HCT116 (cell line): ENCODE measurements around the gene PCNT. TPM values are rescaled to one million over a fixed set of nuclear protein-coding genes. Genes with fewer than 3 reads are reported as not detected.
A peak's percentile ranks its signal among the peaks of the same experiment; 100 is the strongest.

ENCODE experiments used
- ATAC-seq: fragments of 200-7000 bp; cut with Tn5 transposase; 2 replicates; pipeline ENCODE4 v1.9.1; 2020; ENCODE audit warnings: mild to moderate bottlenecking, moderate library complexity
- BruUV-seq: library from RNA; stranded (reverse); fragments of 400-500 nt; replicated peaks from 2 replicates; lab custom pipeline; 2021; lab: Mats Ljungman, UMichigan
- CTCF ChIA-PET: fragments of 300-600 bp; sonication (Branson Sonifier 250); formaldehyde crosslinking; loops from one replicate; lab custom pipeline; 2021; ENCODE audit warnings: antibody characterized with exemption; lab: Charles Lee
- POLR2A ChIA-PET: fragments of 300-600, 350-600 bp; sonication (Branson Sonifier 250); formaldehyde crosslinking; loops from one replicate; lab custom pipeline; 2021; ENCODE audit warnings: antibody characterized with exemption; lab: Charles Lee
- RAD21 ChIA-PET, 2 experiments: fragments of 300-600 bp; sonication (Branson Sonifier 250); formaldehyde crosslinking; loops; one replicate each; lab custom pipeline; 2023; ENCODE audit warnings: low total read pairs in 2 of 2; ENCODE audit not compliant: uncharacterized antibody in 2 of 2, unreplicated experiment in 2 of 2, low non-redundant PET in 1 of 2; lab: Charles Lee
- DNase-seq: peaks from one replicate; pipeline ENCODE4 v3.0.0-alpha.2; 2010; ENCODE audit warnings: low read depth, low spot score
- H2AFZ ChIP-seq: fragments of 200-600 bp; shearing (Covaris generic), sonication (generic); 2 replicates; pipeline ENCODE4 v1.6.1; 2017; ENCODE audit warnings: low read depth, mixed run types, mixed read lengths, antibody characterized with exemption, low read length; ENCODE audit not compliant: poor library complexity, severe bottlenecking
- H3K27ac ChIP-seq: 2 replicates; pipeline ENCODE4 v1.5.1; 2012; ENCODE audit warnings: low read depth, low read length
- H3K27me3 ChIP-seq: fragments of 200-600 bp; sonication (generic); 2 replicates; pipeline ENCODE4 v1.6.1; 2016; ENCODE audit warnings: mixed run types, low read length, mixed read lengths; ENCODE audit not compliant: insufficient read depth
- H3K36me3 ChIP-seq, 2 experiments: fragments of 200-500 bp in 1 of 2; fragments of 200-600 bp in 1 of 2; sonication (Bioruptor generic) in 1 of 2; sonication (generic) in 1 of 2; 2 replicates each; pipeline versions ENCODE4 v1.5.1 to v1.6.1; 2014 to 2016; ENCODE audit warnings: low read length in 2 of 2, inconsistent platforms in 1 of 2, mixed read lengths in 1 of 2, mixed run types in 1 of 2; ENCODE audit not compliant: insufficient read depth in 2 of 2, control insufficient read depth in 1 of 2
- H3K4me1 ChIP-seq, 2 experiments: fragments of 200-600 bp in 1 of 2; sonication (generic) in 1 of 2; 2 replicates each; pipeline versions ENCODE4 v1.5.1 to v1.6.1; 2012 to 2017; ENCODE audit warnings: low read length in 2 of 2, inconsistent platforms in 1 of 2, mild to moderate bottlenecking in 1 of 2, mixed read lengths in 1 of 2, mixed run types in 1 of 2, moderate library complexity in 1 of 2; ENCODE audit not compliant: insufficient read depth in 2 of 2, control insufficient read depth in 1 of 2
- H3K4me2 ChIP-seq: fragments of 200-600 bp; sonication (generic); 2 replicates; pipeline ENCODE4 v1.6.1; 2017; ENCODE audit warnings: mixed run types, low read length, mixed read lengths
- H3K4me3 ChIP-seq, 2 experiments: fragments of 200-600 bp in 1 of 2; sonication (generic) in 1 of 2; replicated peaks in 1 of 2; 2 replicates each; pipeline ENCODE4 v1.5.1; 2011 to 2016; ENCODE audit warnings: low read length in 2 of 2, control low read depth in 1 of 2, low read depth in 1 of 2, mild to moderate bottlenecking in 1 of 2, mixed read lengths in 1 of 2, mixed run types in 1 of 2
- H3K79me2 ChIP-seq: fragments of 200-600 bp; sonication (generic); 2 replicates; pipeline ENCODE4 v1.6.1; 2017; ENCODE audit warnings: mild to moderate bottlenecking, mixed run types, low read length, moderate library complexity, mixed read lengths; ENCODE audit not compliant: insufficient read depth
- H3K9ac ChIP-seq: fragments of 200-600 bp; sonication (generic); 2 replicates; pipeline ENCODE4 v1.6.1; 2016; ENCODE audit warnings: low read length, mixed read lengths
- H3K9me2 ChIP-seq: fragments of 200-600 bp; sonication (generic), shearing (Covaris generic); 2 replicates; pipeline ENCODE4 v1.6.1; 2017; ENCODE audit warnings: mixed run types, mild to moderate bottlenecking, moderate library complexity; ENCODE audit not compliant: insufficient read depth
- H3K9me3 ChIP-seq, 2 experiments: fragments of 200-500 bp in 1 of 2; fragments of 200-600 bp in 1 of 2; sonication (Bioruptor generic) in 1 of 2; sonication (generic) in 1 of 2; 2 replicates each; pipeline ENCODE4 v1.6.1; 2014 to 2017; ENCODE audit warnings: low read length in 2 of 2, mixed read lengths in 2 of 2, inconsistent platforms in 1 of 2, low read depth in 1 of 2, mild to moderate bottlenecking in 1 of 2, mixed run types in 1 of 2, moderate library complexity in 1 of 2; ENCODE audit not compliant: control insufficient read depth in 1 of 2, insufficient read depth in 1 of 2
- H4K20me1 ChIP-seq: fragments of 200-600 bp; sonication (generic), shearing (Covaris generic); 2 replicates; pipeline ENCODE4 v1.6.1; 2017; ENCODE audit warnings: mixed run types, mild to moderate bottlenecking, moderate library complexity; ENCODE audit not compliant: insufficient read depth
- ATF3 ChIP-seq: IDR thresholded peaks from 2 replicates; pipeline ENCODE4 v1.6.1; 2012
- CEBPB ChIP-seq: IDR thresholded peaks from 2 replicates; pipeline ENCODE4 v1.6.1; 2012; ENCODE audit warnings: low read depth
- CTCF ChIP-seq, 3 experiments: fragments of 200-600 bp in 1 of 3; sonication (generic) in 1 of 3; IDR thresholded peaks in 2 of 3; conservative IDR thresholded peaks in 1 of 3; 2 replicates each; pipeline ENCODE4 v1.5.1; 2012 to 2017; ENCODE audit warnings: low read depth in 2 of 3, low read length in 2 of 3, antibody characterized with exemption in 1 of 3, borderline replicate concordance in 1 of 3, control low read depth in 1 of 3, mild to moderate bottlenecking in 1 of 3, mixed read lengths in 1 of 3, mixed run types in 1 of 3, moderate library complexity in 1 of 3; ENCODE audit not compliant: insufficient read depth in 1 of 3
- EZH2phosphoT487 ChIP-seq: fragments of 200-600 bp; IDR thresholded peaks from 2 replicates; pipeline ENCODE4 v1.6.1; 2018; ENCODE audit warnings: antibody characterized with exemption, borderline replicate concordance
- FOSL1 ChIP-seq: IDR thresholded peaks from 2 replicates; pipeline ENCODE4 v1.6.1; 2012; ENCODE audit warnings: low read depth
- POLR2AphosphoS5 ChIP-seq: IDR thresholded peaks from 2 replicates; pipeline ENCODE4 v1.6.1; 2011; ENCODE audit warnings: mild to moderate bottlenecking, low read depth, low read length, moderate library complexity
- SIN3A ChIP-seq: IDR thresholded peaks from 2 replicates; pipeline ENCODE4 v1.6.1; 2012; ENCODE audit warnings: low read depth
- intact Hi-C: fragments of 100-400 bp; cut with micrococcal nuclease; formaldehyde crosslinking; loops from 2 replicates; pipeline ENCODE4 v1.10.0; 2022
- total RNA-seq: library from RNA; stranded (reverse); gene quantifications from one replicate; pipeline ENCODE4 v1.2.1, GENCODE V29; 2021; ENCODE audit not compliant: unreplicated experiment

The PCNT gene
- total RNA-seq, 1 experiment from 2014 or later, result 43.6 TPM

- no peak for ATAC-seq
These were observed 2.3 kb downstream of the PCNT start for GRCh38 chr21:46326110-46326703.

More at GRCh38 chr21:46326110-46326703, 2.3 kb downstream of the PCNT start:
- Histone ChIP-seq H3K9me3 (no peaks in the 10 kb centered on the region), H3K4me3 (peak overlapping the region in 1 of 2 experiments; percentile 89; a peak in 2 of 4 replicates), H2AFZ (no peak overlapping the region), H3K4me2 (peak overlapping the region; percentile 81), H3K79me2 (peaks cover 77% of the 10 kb centered on the region), H3K4me1 (peaks cover 20 to 29% of the 10 kb centered on the region in 2 experiments), H3K9me2 (no peaks in the 10 kb centered on the region), H3K36me3 (peaks cover 16 to 19% of the 10 kb centered on the region in 2 experiments; a peak in 3 of 4 replicates), H4K20me1 (no peaks in the 10 kb centered on the region), H3K27ac (peak overlapping the region; percentile 96; the same call in 1 of the 2 replicates), H3K9ac (peak overlapping the region; percentile 90), H3K27me3 (no peaks in the 10 kb centered on the region)
- ChIA-PET CTCF (interaction anchor here (0.9 to 1.6 kb wide), 3 partner anchors 98 to 183 kb away, joined by 3 to 14 read pairs (median 5); partner anchors contain the start of gene LSS), POLR2A (no interaction called here), RAD21 (interaction anchor here in 1 of 2 experiments (1.4 kb wide), 1 partner anchor 183 kb away, joined by 4 read pairs; no protein-coding TSS in a partner anchor)
- DNase-seq, result no peak
- intact Hi-C loops, result loop anchor here (5.0 to 10.0 kb wide), 3 partner anchors 131 to 351 kb away; partner anchors contain the start of gene DIP2A
- TF ChIP-seq CEBPB, result no peak
- no peak for TF ChIP-seq EZH2phosphoT487
- peak in 1 of 3 experiments; percentile 37; a peak in 3 of 6 replicates for TF ChIP-seq CTCF (IDR thresholded peaks at IDR 0.05 in 2 of 3, conservative IDR thresholded peaks at IDR 0.05 in 1 of 3; ENCODE audit: borderline replicate concordance in 1 of 3, insufficient read depth in 1 of 3, low read depth in 2 of 3, low read length in 2 of 3)
- no peak for TF ChIP-seq POLR2AphosphoS5
- no peak for TF ChIP-seq FOSL1
- no peak for TF ChIP-seq ATF3
- TF ChIP-seq SIN3A, result no peak
- TSS peak; percentile 53 for BruUV-seq
